ENCODE data around the gene MROH2B.

Gene MROH2B

GRCh38 chr5:40972434-40972833 is 98.7 kb downstream of the MROH2B start:
- DNase-seq (ENCODE audit: low read depth in 2 of 2), result no peak

- DNase-seq (ENCODE audit: low read depth in 2 of 2), result no peak
Measured at GRCh38 chr5:40962207-40962955, 108.8 kb downstream of the MROH2B start.

DNA sequence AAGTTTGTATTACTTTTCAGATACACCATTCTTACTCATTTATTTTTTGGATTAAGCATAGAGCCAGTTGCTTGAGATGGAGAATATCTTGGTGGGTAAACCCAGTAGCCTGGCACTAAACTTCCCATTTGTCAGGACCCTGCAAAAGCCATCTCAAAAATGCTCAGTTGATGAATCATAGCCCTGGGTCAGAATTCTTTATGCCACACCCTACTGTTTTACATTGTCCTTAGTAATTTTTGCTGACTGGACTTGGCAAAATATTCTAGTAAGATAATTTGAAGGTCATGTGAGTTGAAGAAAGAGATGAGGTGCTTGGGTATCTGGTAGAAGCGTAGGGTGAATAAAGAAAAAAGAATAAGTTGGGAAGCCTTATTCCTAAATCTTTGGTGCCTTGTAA is 111.1 kb downstream of the MROH2B start:
- DNase-seq (ENCODE audit: low read depth in 2 of 2), result no peak

- no peak for DNase-seq (ENCODE audit: low read depth in 2 of 2)
Measured at GRCh38 chr5:40958811-40959210, 112.3 kb downstream of the MROH2B start.

GRCh38 chr5:40957048-40957447 is 114.1 kb downstream of the MROH2B start:
- DNase-seq (ENCODE audit: low read depth in 2 of 2), result no peak

DNA sequence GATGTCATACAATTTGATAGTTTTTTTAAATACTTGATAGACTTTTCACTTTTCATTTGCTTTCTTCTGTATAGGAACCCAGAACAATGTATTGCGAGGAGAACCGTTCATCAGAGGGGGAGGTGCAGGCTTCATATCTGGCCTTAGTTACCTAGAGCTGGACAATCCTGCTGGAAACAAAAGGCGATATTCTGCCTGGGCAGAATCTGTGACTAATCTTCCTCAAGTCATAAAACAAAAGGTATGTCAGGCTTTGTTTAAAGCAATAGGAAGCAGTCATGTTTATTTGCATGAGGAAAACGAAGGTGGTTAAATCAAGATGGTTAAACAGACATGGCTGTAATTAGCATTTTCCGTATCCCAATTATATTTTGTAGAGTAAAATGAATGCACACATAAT is 115.8 kb downstream of the MROH2B start:
- DNase-seq (ENCODE audit: low read depth in 2 of 2), result no peak
